Esophagus squamous epithelium (tissue), 4 donors: ENCODE data around the gene SLC11A1.

Source experiments
- CTCF ChIP-seq, 6 experiments: fragments of 450-650 bp in 4 of 6; fragments of 200-600 bp in 2 of 6; sonication (generic) in 2 of 6; IDR thresholded peaks; one replicate each; pipeline ENCODE4 v1.5.1; 2016 to 2019; ENCODE audit warnings: antibody characterized with exemption in 6 of 6, mild to moderate bottlenecking in 4 of 6, moderate library complexity in 4 of 6
- POLR2A ChIP-seq, 4 donors: fragments of 450-650 bp; IDR thresholded peaks; one replicate each; pipeline ENCODE4 v1.6.1; 2017; ENCODE audit warnings: antibody characterized with exemption in 4 of 4, mild to moderate bottlenecking in 4 of 4, moderate library complexity in 3 of 4

- TF ChIP-seq POLR2A (IDR thresholded peaks at IDR 0.05) (no peak), CTCF (IDR thresholded peaks at IDR 0.05) (no peak)
Observed at GRCh38 chr2:218341381-218341780, 40.7 kb upstream of the SLC11A1 start.
